HepG2 (cell line): Measurements from ENCODE around the gene TRIO. TPM values are rescaled to one million over a fixed set of nuclear protein-coding genes. Genes with fewer than 3 reads are reported as not detected.

Experiments
- ATAC-seq: fragments of 200-7000 bp; cut with Tn5 transposase; 3 replicates; pipeline ENCODE4 v1.9.1; 2020; ENCODE audit warnings: mild to moderate bottlenecking, moderate library complexity
- BruUV-seq: library from RNA; stranded (reverse); fragments of 400-500 nt; replicated peaks from 2 replicates; lab custom pipeline; 2021; lab: Mats Ljungman, UMichigan
- CTCF ChIA-PET: fragments of 300-600 bp; formaldehyde crosslinking; extraction: SDS; loops from one replicate; lab custom pipeline; 2021; ENCODE audit warnings: low total read pairs, inconsistent platforms, low intra/inter-chr PET ratio; lab: Yijun Ruan, JAX
- POLR2A ChIA-PET: fragments of 350-600 bp; sonication (Branson Sonifier 250); formaldehyde crosslinking; loops from one replicate; lab custom pipeline; 2020; ENCODE audit warnings: antibody characterized with exemption, inconsistent platforms; lab: Yijun Ruan, JAX
- DNase-seq: peaks from one replicate; pipeline ENCODE4 v3.0.0-alpha.2; 2015; ENCODE audit warnings: low spot score
- FAIRE-seq: peaks from 3 replicates; lab custom pipeline; 2011; peaks lifted over from hg19 to GRCh38; lab: Jason Lieb, UNC
- H2AFZ ChIP-seq: one replicate; pipeline ENCODE4 v1.6.1; 2011; ENCODE audit warnings: low read length, inconsistent platforms
- H3K27ac ChIP-seq: fragments of 300-600 bp; 3 replicates; pipeline ENCODE4 v1.8.0; 2011; ENCODE audit warnings: mixed run types, mild to moderate bottlenecking, mixed read lengths, low read length, inconsistent platforms; ENCODE audit not compliant: insufficient read depth; ENCODE audit errors: extremely low read length
- H3K27me3 ChIP-seq, 2 experiments: fragments of 200-600 bp in 1 of 2; 2 replicates in 1 of 2; 3 replicates in 1 of 2; pipeline versions ENCODE4 v1.6.0 to v1.8.0; 2011; ENCODE audit warnings: low read length in 2 of 2, mild to moderate bottlenecking in 2 of 2, moderate library complexity in 2 of 2, inconsistent platforms in 1 of 2; ENCODE audit not compliant: insufficient read depth in 2 of 2, control insufficient read depth in 1 of 2
- H3K36me3 ChIP-seq, 2 experiments: fragments of 200-600 bp in 1 of 2; replicated peaks in 1 of 2; 2 replicates in 1 of 2; 3 replicates in 1 of 2; pipeline versions ENCODE4 v1.5.1 to v1.8.0; 2011; ENCODE audit warnings: low read length in 2 of 2, inconsistent platforms in 1 of 2; ENCODE audit not compliant: insufficient read depth in 2 of 2, control insufficient read depth in 1 of 2
- H3K4me1 ChIP-seq: 2 replicates; pipeline ENCODE4 v1.5.1; 2012; ENCODE audit warnings: low read length, inconsistent platforms; ENCODE audit not compliant: insufficient read depth
- H3K4me2 ChIP-seq: 2 replicates; pipeline ENCODE4 v1.6.0; 2011; ENCODE audit warnings: low read depth, low read length, inconsistent platforms
- H3K4me3 ChIP-seq, 3 experiments: fragments of 200-600 bp in 1 of 3; sonication (generic), shearing (Covaris generic) in 1 of 3; replicated peaks in 1 of 3; 2 replicates each; pipeline ENCODE4 v1.5.1; 2011 to 2016; ENCODE audit warnings: low read length in 3 of 3, inconsistent platforms in 2 of 3, low read depth in 2 of 3, mild to moderate bottlenecking in 2 of 3, control low read depth in 1 of 3, mixed read lengths in 1 of 3; ENCODE audit not compliant: insufficient read depth in 1 of 3
- H3K79me2 ChIP-seq: one replicate; pipeline ENCODE4 v1.6.1; 2011; ENCODE audit warnings: low read length, inconsistent platforms; ENCODE audit not compliant: insufficient read depth
- H3K9ac ChIP-seq: 2 replicates; pipeline ENCODE4 v1.6.0; 2011; ENCODE audit warnings: mild to moderate bottlenecking, low read depth, low read length, inconsistent platforms; ENCODE audit not compliant: insufficient read depth
- H3K9me3 ChIP-seq: 2 replicates; pipeline ENCODE4 v1.5.1; 2012; ENCODE audit warnings: mild to moderate bottlenecking, low read length
- H4K20me1 ChIP-seq: 2 replicates; pipeline ENCODE4 v1.6.0; 2011; ENCODE audit warnings: inconsistent platforms, mild to moderate bottlenecking, low read length, moderate library complexity; ENCODE audit not compliant: insufficient read depth
- ASH2L ChIP-seq: fragments of 300-600, 200-600 bp; sonication (generic); IDR thresholded peaks from 2 replicates; pipeline ENCODE4 v1.7.0; 2017; ENCODE audit warnings: low read depth, mild to moderate bottlenecking, moderate library complexity, mixed read lengths, low read length; ENCODE audit not compliant: insufficient read length
- SIN3A ChIP-seq: IDR thresholded peaks from 2 replicates; pipeline ENCODE4 v1.6.1; 2011; ENCODE audit warnings: low read depth, mild to moderate bottlenecking, control low read depth, low read length, borderline replicate concordance
- ZNF331 ChIP-seq: sonication (generic); formaldehyde crosslinking; IDR thresholded peaks from 2 replicates; pipeline ENCODE4 v1.4.0; 2020; ENCODE audit warnings: missing genetic modification reagents
- ZNF552 ChIP-seq: sonication (generic); formaldehyde crosslinking; IDR thresholded peaks from 2 replicates; pipeline ENCODE4 v1.9.0; 2022; ENCODE audit warnings: missing genetic modification reagents, mild to moderate bottlenecking, borderline replicate concordance
- ZNF781 ChIP-seq: sonication (generic); formaldehyde crosslinking; IDR thresholded peaks from 2 replicates; pipeline ENCODE4 v1.5.1; 2020; ENCODE audit warnings: borderline replicate concordance, mild to moderate bottlenecking, missing genetic modification reagents; ENCODE audit errors: not compliant biosample characterization
- WGBS: methylation state at CpG from one replicate; pipeline ENCODE4 v1.1.6; 2017; ENCODE audit warnings: low lambda C conversion rate; 5-methylcytosine and 5-hydroxymethylcytosine counted together
- in situ Hi-C: cut with HindIII; loops from 2 replicates; pipeline ENCODE4 v1.10.0; 2017; ENCODE audit warnings: low pct_unique_long_range_greater_than_20kb; ENCODE audit not compliant: extremely low pct_ligation_motif_present
- intact Hi-C: fragments of 100-400 bp; cut with micrococcal nuclease; formaldehyde crosslinking; loops from one replicate; pipeline ENCODE4 v1.10.0; 2022; ENCODE audit not compliant: unreplicated experiment
- polyA plus RNA-seq, 8 experiments: library from polyadenylated mRNA; depleted of rRNA in 3 of 8; stranded (reverse) in 7 of 8; unstranded in 1 of 8; fragments of >200 nt; fragmentation: Illumina TruSeq in 4 of 8; extraction: Trizol in 4 of 8; gene quantifications; 2 replicates each; pipeline versions ENCODE4 v1.2.1 to v1.2.3, GENCODE V29; 2011 to 2016; ENCODE audit warnings: low read depth in 4 of 8, missing spikeins in 1 of 8, mixed read lengths in 1 of 8; ENCODE audit not compliant: insufficient read depth in 1 of 8
- total RNA-seq, 5 experiments: library from RNA; depleted of rRNA; stranded (reverse); fragments of >200 nt; fragmentation: Illumina TruSeq; extraction: Trizol; gene quantifications; 2 replicates each; pipeline ENCODE4 v1.2.3, GENCODE V29; 2016; ENCODE audit warnings: low read depth in 1 of 5
- TF ChIP-seq, protein P1 (sequence below): sonication (generic); formaldehyde crosslinking; IDR thresholded peaks from 2 replicates; pipeline ENCODE4 v1.8.0; 2022; ENCODE audit warnings: mild to moderate bottlenecking, missing genetic modification reagents, borderline replicate concordance
- TF ChIP-seq, protein P2 (sequence below): sonication (generic); formaldehyde crosslinking; IDR thresholded peaks from 2 replicates; pipeline ENCODE4 v1.4.0; 2020; ENCODE audit warnings: missing genetic modification reagents, borderline replicate concordance
- TF ChIP-seq, protein P3 (sequence below): sonication (generic); formaldehyde crosslinking; IDR thresholded peaks from 2 replicates; pipeline ENCODE4 v1.5.1; 2020; ENCODE audit warnings: mild to moderate bottlenecking, missing genetic modification reagents, moderate library complexity
- TF ChIP-seq, protein P4 (sequence below): sonication (generic); formaldehyde crosslinking; conservative IDR thresholded peaks from 2 replicates; pipeline ENCODE4 v1.4.0; 2020; ENCODE audit warnings: missing genetic modification reagents

Gene TRIO
- total and polyA plus RNA-seq, 2 of the 13 experiments (the other 11 are each of a cell fraction or from before 2014, with no cell fraction given) = 45.2 to 45.9 TPM

DNA sequence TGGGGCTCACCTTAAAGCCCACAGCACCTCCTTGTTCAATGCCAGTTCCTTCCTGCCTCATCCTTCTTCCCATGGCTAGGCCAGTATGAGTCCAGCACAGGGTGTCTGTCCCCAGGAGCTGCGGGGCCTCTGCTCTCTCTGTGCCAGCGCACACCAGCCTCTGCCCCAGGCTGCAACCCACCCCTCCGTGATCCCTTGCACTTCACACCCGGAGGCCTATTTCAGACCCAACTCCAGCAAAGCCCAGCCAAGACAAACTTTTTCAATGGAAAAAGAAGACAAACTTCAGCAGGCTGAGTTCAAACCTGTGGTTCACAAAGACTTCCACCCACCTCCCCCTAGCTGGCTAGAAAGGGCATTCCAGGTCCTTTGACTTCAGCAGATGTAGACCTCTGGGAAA, 382.3 kb downstream of the TRIO start:
- no peak overlapping the region for H3K9ac ChIP-seq
- CTCF ChIA-PET = no interaction called here
- 89% methylated on average over 3 of the region's 4 CpGs for WGBS
- ATAC-seq (no peak), FAIRE-seq (no peak), DNase-seq (no peak)
- BruUV-seq = no TSS peak
- no peak overlapping the region for H3K27ac ChIP-seq
- no peaks in the 10 kb centered on the region for H4K20me1 ChIP-seq
- no peaks in the 10 kb centered on the region for H3K9me3 ChIP-seq
- intact Hi-C loops = no loop called here
- H3K79me2 ChIP-seq = no peaks in the 10 kb centered on the region
- no peak overlapping the region for H2AFZ ChIP-seq
- H3K27me3 ChIP-seq = no peaks in the 10 kb centered on the region; a peak in 1 of 5 replicates
- H3K4me3 ChIP-seq = no peak overlapping the region
- in situ Hi-C loops = no loop called here
- H3K36me3 ChIP-seq = no peaks in the 10 kb centered on the region
- POLR2A ChIA-PET = no interaction called here
- no peak overlapping the region for H3K4me2 ChIP-seq
- H3K4me1 ChIP-seq = no peaks in the 10 kb centered on the region
- no peak for TF ChIP-seq ZNF552 (CRISPR knock-in tag)
- TF ChIP-seq ZNF331 (CRISPR knock-in tag) = no peak
- no peak for TF ChIP-seq ZNF781
- no peak for TF ChIP-seq ASH2L
- TF ChIP-seq, protein P1, sequence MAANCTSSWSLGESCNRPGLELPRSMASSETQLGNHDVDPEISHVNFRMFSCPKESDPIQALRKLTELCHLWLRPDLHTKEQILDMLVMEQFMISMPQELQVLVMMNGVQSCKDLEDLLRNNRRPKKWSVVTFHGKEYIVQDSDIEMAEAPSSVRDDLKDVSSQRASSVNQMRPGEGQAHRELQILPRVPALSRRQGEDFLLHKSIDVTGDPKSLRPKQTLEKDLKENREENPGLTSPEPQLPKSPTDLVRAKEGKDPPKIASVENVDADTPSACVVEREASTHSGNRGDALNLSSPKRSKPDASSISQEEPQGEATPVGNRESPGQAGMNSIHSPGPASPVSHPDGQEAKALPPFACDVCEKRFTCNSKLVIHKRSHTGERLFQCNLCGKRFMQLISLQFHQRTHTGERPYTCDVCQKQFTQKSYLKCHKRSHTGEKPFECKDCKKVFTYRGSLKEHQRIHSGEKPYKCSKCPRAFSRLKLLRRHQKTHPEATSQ (CRISPR knock-in tag) = no peak
- TF ChIP-seq, protein P2, sequence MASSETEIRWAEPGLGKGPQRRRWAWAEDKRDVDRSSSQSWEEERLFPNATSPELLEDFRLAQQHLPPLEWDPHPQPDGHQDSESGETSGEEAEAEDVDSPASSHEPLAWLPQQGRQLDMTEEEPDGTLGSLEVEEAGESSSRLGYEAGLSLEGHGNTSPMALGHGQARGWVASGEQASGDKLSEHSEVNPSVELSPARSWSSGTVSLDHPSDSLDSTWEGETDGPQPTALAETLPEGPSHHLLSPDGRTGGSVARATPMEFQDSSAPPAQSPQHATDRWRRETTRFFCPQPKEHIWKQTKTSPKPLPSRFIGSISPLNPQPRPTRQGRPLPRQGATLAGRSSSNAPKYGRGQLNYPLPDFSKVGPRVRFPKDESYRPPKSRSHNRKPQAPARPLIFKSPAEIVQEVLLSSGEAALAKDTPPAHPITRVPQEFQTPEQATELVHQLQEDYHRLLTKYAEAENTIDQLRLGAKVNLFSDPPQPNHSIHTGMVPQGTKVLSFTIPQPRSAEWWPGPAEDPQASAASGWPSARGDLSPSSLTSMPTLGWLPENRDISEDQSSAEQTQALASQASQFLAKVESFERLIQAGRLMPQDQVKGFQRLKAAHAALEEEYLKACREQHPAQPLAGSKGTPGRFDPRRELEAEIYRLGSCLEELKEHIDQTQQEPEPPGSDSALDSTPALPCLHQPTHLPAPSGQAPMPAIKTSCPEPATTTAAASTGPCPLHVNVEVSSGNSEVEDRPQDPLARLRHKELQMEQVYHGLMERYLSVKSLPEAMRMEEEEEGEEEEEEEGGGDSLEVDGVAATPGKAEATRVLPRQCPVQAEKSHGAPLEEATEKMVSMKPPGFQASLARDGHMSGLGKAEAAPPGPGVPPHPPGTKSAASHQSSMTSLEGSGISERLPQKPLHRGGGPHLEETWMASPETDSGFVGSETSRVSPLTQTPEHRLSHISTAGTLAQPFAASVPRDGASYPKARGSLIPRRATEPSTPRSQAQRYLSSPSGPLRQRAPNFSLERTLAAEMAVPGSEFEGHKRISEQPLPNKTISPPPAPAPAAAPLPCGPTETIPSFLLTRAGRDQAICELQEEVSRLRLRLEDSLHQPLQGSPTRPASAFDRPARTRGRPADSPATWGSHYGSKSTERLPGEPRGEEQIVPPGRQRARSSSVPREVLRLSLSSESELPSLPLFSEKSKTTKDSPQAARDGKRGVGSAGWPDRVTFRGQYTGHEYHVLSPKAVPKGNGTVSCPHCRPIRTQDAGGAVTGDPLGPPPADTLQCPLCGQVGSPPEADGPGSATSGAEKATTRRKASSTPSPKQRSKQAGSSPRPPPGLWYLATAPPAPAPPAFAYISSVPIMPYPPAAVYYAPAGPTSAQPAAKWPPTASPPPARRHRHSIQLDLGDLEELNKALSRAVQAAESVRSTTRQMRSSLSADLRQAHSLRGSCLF (CRISPR knock-in tag) = no peak
- TF ChIP-seq, protein P3, sequence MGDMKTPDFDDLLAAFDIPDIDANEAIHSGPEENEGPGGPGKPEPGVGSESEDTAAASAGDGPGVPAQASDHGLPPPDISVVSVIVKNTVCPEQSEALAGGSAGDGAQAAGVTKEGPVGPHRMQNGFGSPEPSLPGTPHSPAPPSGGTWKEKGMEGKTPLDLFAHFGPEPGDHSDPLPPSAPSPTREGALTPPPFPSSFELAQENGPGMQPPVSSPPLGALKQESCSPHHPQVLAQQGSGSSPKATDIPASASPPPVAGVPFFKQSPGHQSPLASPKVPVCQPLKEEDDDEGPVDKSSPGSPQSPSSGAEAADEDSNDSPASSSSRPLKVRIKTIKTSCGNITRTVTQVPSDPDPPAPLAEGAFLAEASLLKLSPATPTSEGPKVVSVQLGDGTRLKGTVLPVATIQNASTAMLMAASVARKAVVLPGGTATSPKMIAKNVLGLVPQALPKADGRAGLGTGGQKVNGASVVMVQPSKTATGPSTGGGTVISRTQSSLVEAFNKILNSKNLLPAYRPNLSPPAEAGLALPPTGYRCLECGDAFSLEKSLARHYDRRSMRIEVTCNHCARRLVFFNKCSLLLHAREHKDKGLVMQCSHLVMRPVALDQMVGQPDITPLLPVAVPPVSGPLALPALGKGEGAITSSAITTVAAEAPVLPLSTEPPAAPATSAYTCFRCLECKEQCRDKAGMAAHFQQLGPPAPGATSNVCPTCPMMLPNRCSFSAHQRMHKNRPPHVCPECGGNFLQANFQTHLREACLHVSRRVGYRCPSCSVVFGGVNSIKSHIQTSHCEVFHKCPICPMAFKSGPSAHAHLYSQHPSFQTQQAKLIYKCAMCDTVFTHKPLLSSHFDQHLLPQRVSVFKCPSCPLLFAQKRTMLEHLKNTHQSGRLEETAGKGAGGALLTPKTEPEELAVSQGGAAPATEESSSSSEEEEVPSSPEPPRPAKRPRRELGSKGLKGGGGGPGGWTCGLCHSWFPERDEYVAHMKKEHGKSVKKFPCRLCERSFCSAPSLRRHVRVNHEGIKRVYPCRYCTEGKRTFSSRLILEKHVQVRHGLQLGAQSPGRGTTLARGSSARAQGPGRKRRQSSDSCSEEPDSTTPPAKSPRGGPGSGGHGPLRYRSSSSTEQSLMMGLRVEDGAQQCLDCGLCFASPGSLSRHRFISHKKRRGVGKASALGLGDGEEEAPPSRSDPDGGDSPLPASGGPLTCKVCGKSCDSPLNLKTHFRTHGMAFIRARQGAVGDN = no peak
- TF ChIP-seq, protein P4, sequence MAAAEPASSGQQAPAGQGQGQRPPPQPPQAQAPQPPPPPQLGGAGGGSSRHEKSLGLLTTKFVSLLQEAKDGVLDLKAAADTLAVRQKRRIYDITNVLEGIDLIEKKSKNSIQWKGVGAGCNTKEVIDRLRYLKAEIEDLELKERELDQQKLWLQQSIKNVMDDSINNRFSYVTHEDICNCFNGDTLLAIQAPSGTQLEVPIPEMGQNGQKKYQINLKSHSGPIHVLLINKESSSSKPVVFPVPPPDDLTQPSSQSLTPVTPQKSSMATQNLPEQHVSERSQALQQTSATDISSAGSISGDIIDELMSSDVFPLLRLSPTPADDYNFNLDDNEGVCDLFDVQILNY (CRISPR knock-in tag) = no peak
- no peak for TF ChIP-seq SIN3A
